GM19043 (cell line): ENCODE results near the gene MYADM.

ENCODE experiments used
- ATAC-seq: cut with Tn5 transposase; IDR thresholded peaks from one replicate; pipeline ENCODE4 v1.9.1; 2021; ENCODE audit warnings: low read depth; ENCODE audit not compliant: unreplicated experiment

Gene MYADM

GRCh38 chr19:53908935-53909415 lies 41.3 kb downstream of the MYADM start, which contains the start of gene CACNG7:
Gene CACNG7, plus strand, starts transcription at chr19:53909278. Its CDS starts 3,554 bp downstream, at chr19:53912832.
- ATAC-seq: no peak

- no peak for ATAC-seq
These were observed 41.9 kb downstream of the MYADM start for GRCh38 chr19:53909471-53910169.

- ATAC-seq: no peak
These were observed 42.5 kb downstream of the MYADM start for GRCh38 chr19:53910170-53910518.

GRCh38 chr19:53912653-53913052 lies 45.0 kb downstream of the MYADM start:
- ATAC-seq: no peak

- ATAC-seq: no peak
These were observed 47.3 kb downstream of the MYADM start for GRCh38 chr19:53915000-53915399.

GRCh38 chr19:53916004-53916403 lies 48.3 kb downstream of the MYADM start:
- ATAC-seq: no peak

GRCh38 chr19:53917356-53917755 lies 49.7 kb downstream of the MYADM start:
- no peak for ATAC-seq
